Measurements from ENCODE around the gene SCLY. TPM values are rescaled to one million over a fixed set of nuclear protein-coding genes. Genes with fewer than 3 reads are reported as not detected.

The SCLY gene
- total and polyA plus RNA-seq, 2 of the 8 experiments (the other 6 are each of a cell fraction or from before 2014, with no cell fraction given): 79.0 to 79.5 TPM

GRCh38 chr2:238105506-238106338 lies 44.9 kb downstream of the SCLY start (continued):
- no peak for TF ChIP-seq CHD7 (IDR thresholded peaks at IDR 0.05; ENCODE audit: insufficient replicate concordance, low read length)
- no peak for TF ChIP-seq CHD2 (IDR thresholded peaks at IDR 0.05; ENCODE audit: low read length)
- TF ChIP-seq TAF7 (optimal IDR thresholded peaks at IDR 0.05; ENCODE audit: borderline replicate concordance, low read depth, low read length): no peak
- TF ChIP-seq CBX8 (IDR thresholded peaks at IDR 0.05; ENCODE audit: borderline replicate concordance, low read depth, low read length): no peak
- no peak for TF ChIP-seq PHF8 (conservative IDR thresholded peaks at IDR 0.05; ENCODE audit: low read depth, low read length)
- TF ChIP-seq GABPA (IDR thresholded peaks at IDR 0.05; ENCODE audit: borderline replicate concordance, insufficient read depth, low read length): no peak
- no peak for TF ChIP-seq USF2 (IDR thresholded peaks at IDR 0.05; ENCODE audit: low read length)
- TF ChIP-seq TBP (IDR thresholded peaks at IDR 0.05; ENCODE audit: low read depth, low read length): no peak
- no peak for TF ChIP-seq CBX5 (IDR thresholded peaks at IDR 0.05; ENCODE audit: low read depth, low read length)
